IPS-15b (cell line): ENCODE results near the gene PROM1.

Experiments used
- H3K27me3 ChIP-seq: one replicate; pipeline ENCODE4 v1.6.1; 2013; ENCODE audit warnings: low read length; ENCODE audit not compliant: control insufficient read depth, insufficient read depth
- H3K36me3 ChIP-seq: one replicate; pipeline ENCODE4 v1.6.1; 2013; ENCODE audit warnings: low read length; ENCODE audit not compliant: control insufficient read depth, insufficient read depth
- H3K4me1 ChIP-seq: one replicate; pipeline ENCODE4 v1.6.1; 2013; ENCODE audit warnings: mild to moderate bottlenecking, low read length; ENCODE audit not compliant: control insufficient read depth, insufficient read depth
- H3K4me3 ChIP-seq: one replicate; pipeline ENCODE4 v1.5.1; 2013; ENCODE audit warnings: low read depth, low read length
- H3K9ac ChIP-seq: one replicate; pipeline ENCODE4 v1.6.1; 2013; ENCODE audit warnings: low read depth, mild to moderate bottlenecking, low read length
- H3K9me3 ChIP-seq: one replicate; pipeline ENCODE4 v1.6.1; 2013; ENCODE audit warnings: mild to moderate bottlenecking, low read length; ENCODE audit not compliant: control insufficient read depth, insufficient read depth

The PROM1 gene

GRCh38 chr4:15948826-15949225 lies 135.0 kb downstream of the PROM1 start:
- H3K27me3 ChIP-seq = no peaks in the 10 kb centered on the region
- H3K4me3 ChIP-seq = no peak overlapping the region

DNA sequence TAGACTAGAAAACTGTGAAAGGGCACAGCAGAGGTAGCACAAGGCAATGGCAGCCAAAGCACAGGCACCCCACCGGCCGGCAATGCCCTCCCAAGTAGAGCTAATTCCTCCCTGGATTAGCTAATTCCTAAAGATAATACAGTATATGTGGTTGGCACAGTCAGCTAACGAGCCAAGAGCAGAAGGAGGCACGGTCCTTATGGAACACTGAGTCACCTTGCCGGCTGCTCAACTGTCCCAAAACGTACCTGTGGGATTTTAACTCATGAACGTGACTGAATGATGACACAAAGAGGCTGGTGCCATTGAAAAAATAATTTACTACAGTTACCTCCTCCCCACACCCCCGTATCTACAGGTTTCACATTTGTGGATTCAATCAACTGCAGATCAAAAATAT lies 136.1 kb downstream of the PROM1 start:
- no peaks in the 10 kb centered on the region for H3K27me3 ChIP-seq
- H3K9ac ChIP-seq = no peak overlapping the region
- H3K4me3 ChIP-seq = no peak overlapping the region
- no peaks in the 10 kb centered on the region for H3K4me1 ChIP-seq
- no peaks in the 10 kb centered on the region for H3K36me3 ChIP-seq
- H3K9me3 ChIP-seq = no peaks in the 10 kb centered on the region

More at GRCh38 chr4:15948826-15949225, 135.0 kb downstream of the PROM1 start:
- Histone ChIP-seq H3K9ac (no peak overlapping the region), H3K9me3 (no peaks in the 10 kb centered on the region), H3K36me3 (no peaks in the 10 kb centered on the region), H3K4me1 (no peaks in the 10 kb centered on the region)

- no peaks in the 10 kb centered on the region for H3K36me3 ChIP-seq
- no peaks in the 10 kb centered on the region for H3K4me1 ChIP-seq
- H3K9ac ChIP-seq = no peak overlapping the region
- H3K4me3 ChIP-seq = no peak overlapping the region
- no peaks in the 10 kb centered on the region for H3K27me3 ChIP-seq
- no peaks in the 10 kb centered on the region for H3K9me3 ChIP-seq
These were observed 138.3 kb downstream of the PROM1 start for GRCh38 chr4:15945516-15945915.

GRCh38 chr4:15944895-15945294 lies 138.9 kb downstream of the PROM1 start:
- H3K36me3 ChIP-seq = no peaks in the 10 kb centered on the region
- H3K27me3 ChIP-seq = no peaks in the 10 kb centered on the region
- no peaks in the 10 kb centered on the region for H3K9me3 ChIP-seq
- no peak overlapping the region for H3K9ac ChIP-seq
- H3K4me3 ChIP-seq = no peak overlapping the region
- H3K4me1 ChIP-seq = no peaks in the 10 kb centered on the region

- Histone ChIP-seq H3K27me3 (no peaks in the 10 kb centered on the region), H3K9ac (no peak overlapping the region), H3K36me3 (no peaks in the 10 kb centered on the region), H3K4me3 (no peak overlapping the region), H3K9me3 (no peaks in the 10 kb centered on the region), H3K4me1 (no peaks in the 10 kb centered on the region)
These were observed 141.5 kb downstream of the PROM1 start for GRCh38 chr4:15942283-15942682.

GRCh38 chr4:15938640-15939039 lies 145.2 kb downstream of the PROM1 start, which contains the start of gene FGFBP1:
Gene FGFBP1 (minus strand): TSS chr4:15938740. CDS start chr4:15936632, 2,108 bp downstream.
- H3K9me3 ChIP-seq = no peaks in the 10 kb centered on the region
- H3K36me3 ChIP-seq = no peaks in the 10 kb centered on the region
- H3K4me3 ChIP-seq = no peak within 1 kb of the TSS
- H3K4me1 ChIP-seq = no peaks in the 10 kb centered on the region
- H3K9ac ChIP-seq = no peak within 1 kb of the TSS
- H3K27me3 ChIP-seq = no peaks in the 10 kb centered on the region

DNA sequence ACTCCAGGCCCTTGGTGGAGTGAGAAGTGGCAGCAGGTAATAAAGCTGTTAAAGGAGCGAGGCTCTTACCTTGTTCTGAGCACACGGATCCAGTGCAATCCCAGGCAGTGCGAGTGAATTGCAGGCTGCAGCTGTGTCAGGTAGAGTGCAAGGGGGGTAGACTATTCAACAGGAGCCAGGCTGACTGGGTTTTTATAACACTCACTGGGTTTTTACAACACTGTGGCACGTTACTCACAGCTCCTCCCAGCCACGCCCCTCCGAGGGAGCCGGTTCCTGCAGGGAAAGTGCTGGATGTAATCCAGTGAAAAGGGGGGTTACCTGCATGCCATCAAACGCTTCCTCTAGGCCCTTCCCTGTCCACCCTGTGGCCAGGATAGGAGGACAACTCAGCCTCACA lies 145.6 kb downstream of the PROM1 start:
- Histone ChIP-seq H3K9ac (no peak overlapping the region), H3K27me3 (no peaks in the 10 kb centered on the region)

GRCh38 chr4:15936495-15936894 lies 147.3 kb downstream of the PROM1 start:
- H3K4me1 ChIP-seq = no peaks in the 10 kb centered on the region
- no peak overlapping the region for H3K9ac ChIP-seq
- H3K9me3 ChIP-seq = no peaks in the 10 kb centered on the region

More for the DNA sequence above, 145.6 kb downstream of the PROM1 start:
- Histone ChIP-seq H3K4me1 (no peaks in the 10 kb centered on the region), H3K9me3 (no peaks in the 10 kb centered on the region), H3K36me3 (no peaks in the 10 kb centered on the region), H3K4me3 (no peak overlapping the region)

DNA sequence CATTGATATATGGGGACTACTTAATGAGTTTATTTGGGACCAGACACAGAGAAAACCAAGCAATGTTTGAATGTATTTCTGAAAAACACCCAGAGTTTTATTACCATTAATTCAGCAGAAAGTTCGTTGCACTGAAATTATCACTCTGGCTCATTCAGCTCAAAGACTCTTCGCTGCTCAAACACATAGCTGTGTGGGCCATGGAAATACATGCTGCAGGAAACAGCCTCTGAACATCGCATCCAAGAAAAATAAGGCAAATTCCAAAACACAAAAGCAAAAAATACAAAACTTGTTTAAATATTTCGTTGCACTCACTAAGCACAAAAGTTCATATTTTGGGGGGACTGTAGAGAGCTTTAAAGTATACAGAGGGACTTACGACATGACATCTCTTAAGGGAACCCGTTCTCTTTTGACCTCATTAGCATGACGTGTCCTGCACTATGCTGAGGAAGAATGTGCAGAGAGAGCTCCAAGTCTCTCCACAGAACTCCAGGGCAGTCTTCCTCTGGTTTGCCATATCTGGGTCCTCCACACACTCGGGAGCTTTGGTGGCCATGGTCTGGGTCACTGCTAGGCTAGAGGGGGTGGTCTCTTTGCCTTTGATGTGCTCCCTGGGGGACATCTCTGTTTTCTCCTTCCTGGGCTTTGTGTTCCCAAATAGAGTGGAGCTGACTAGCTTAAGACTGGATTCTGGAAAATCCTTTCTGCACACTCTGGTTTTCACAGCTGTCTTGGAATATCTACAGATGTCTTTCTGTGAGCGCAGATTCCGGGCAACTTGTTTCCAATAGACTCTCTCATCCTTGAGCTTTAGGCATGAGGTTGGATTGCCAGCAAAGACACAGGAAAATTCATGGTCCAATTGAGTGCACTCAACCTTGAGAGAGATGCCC lies 148.1 kb downstream of the PROM1 start:
- Histone ChIP-seq H3K27me3 (no peaks in the 10 kb centered on the region), H3K4me1 (no peaks in the 10 kb centered on the region), H3K4me3 (no peak overlapping the region), H3K9ac (no peak overlapping the region), H3K36me3 (no peaks in the 10 kb centered on the region), H3K9me3 (no peaks in the 10 kb centered on the region)

More at GRCh38 chr4:15936495-15936894, 147.3 kb downstream of the PROM1 start:
- H3K36me3 ChIP-seq = no peaks in the 10 kb centered on the region
- H3K4me3 ChIP-seq = no peak overlapping the region
- no peaks in the 10 kb centered on the region for H3K27me3 ChIP-seq

GRCh38 chr4:15934259-15934658 lies 149.6 kb downstream of the PROM1 start:
- no peak overlapping the region for H3K4me3 ChIP-seq
- no peaks in the 10 kb centered on the region for H3K36me3 ChIP-seq
- no peaks in the 10 kb centered on the region for H3K9me3 ChIP-seq
- no peak overlapping the region for H3K9ac ChIP-seq
- H3K27me3 ChIP-seq = no peaks in the 10 kb centered on the region
- H3K4me1 ChIP-seq = no peaks in the 10 kb centered on the region

DNA sequence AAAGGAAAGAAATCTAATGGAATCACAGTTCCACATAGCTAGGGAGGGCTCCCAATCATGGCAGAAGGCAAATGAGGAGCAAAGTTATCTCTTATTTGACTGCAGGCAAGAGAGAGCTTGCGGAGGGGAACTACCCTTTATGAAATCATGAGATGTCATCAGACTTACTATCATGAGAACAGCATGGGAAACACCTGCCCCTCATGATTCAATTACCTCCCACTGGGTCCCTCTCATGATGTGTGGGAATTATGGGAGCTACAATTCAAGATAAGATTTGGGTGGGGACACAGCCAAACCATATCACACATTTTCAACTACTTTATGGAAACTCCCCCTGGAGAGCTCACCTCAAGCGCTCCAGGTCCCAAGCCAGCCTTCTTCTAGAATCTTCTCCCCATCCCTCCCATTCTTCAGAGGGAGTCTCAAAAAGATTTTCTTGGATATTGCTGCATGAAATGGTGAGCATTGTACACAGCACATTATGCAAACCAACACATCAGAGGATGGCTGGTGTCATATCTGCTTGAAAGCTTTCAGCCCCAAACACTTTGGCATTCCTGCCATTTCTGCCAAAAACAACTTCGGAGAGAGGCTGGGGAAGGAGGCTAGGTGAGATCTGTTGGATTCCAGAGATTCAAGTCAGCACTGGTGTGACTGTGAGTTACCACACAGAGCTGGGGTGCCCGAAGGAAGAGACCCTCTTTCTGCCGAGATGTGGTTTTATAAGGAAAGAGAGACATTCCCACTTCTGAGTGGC lies 152.2 kb downstream of the PROM1 start:
- no peaks in the 10 kb centered on the region for H3K36me3 ChIP-seq
- no peak overlapping the region for H3K9ac ChIP-seq
- no peaks in the 10 kb centered on the region for H3K4me1 ChIP-seq
- no peak overlapping the region for H3K4me3 ChIP-seq
- no peaks in the 10 kb centered on the region for H3K9me3 ChIP-seq
- H3K27me3 ChIP-seq = no peaks in the 10 kb centered on the region
